Embryonic facial prominence (tissue), 1 donor: Measurements from ENCODE around the gene FAM170A.

Source experiments
- DNase-seq: peaks from one replicate; pipeline ENCODE4 v3.0.0-alpha.2; 2016; ENCODE audit errors: extremely low spot score

FAM170A gene

GRCh38 chr5:119629339-119629738, at the start of gene FAM170A:
Gene FAM170A, plus strand, starts transcription at chr5:119629558. Its CDS starts 211 bp downstream, at chr5:119629769.
- DNase-seq: no peak

- DNase-seq: no peak
These were observed 46.4 kb upstream of the FAM170A start for GRCh38 chr5:119582987-119583386.

- DNase-seq: no peak
These were observed 45.7 kb upstream of the FAM170A start for GRCh38 chr5:119583684-119584083.

GRCh38 chr5:119596046-119596445, 33.3 kb upstream of the FAM170A start:
- DNase-seq: no peak

DNA sequence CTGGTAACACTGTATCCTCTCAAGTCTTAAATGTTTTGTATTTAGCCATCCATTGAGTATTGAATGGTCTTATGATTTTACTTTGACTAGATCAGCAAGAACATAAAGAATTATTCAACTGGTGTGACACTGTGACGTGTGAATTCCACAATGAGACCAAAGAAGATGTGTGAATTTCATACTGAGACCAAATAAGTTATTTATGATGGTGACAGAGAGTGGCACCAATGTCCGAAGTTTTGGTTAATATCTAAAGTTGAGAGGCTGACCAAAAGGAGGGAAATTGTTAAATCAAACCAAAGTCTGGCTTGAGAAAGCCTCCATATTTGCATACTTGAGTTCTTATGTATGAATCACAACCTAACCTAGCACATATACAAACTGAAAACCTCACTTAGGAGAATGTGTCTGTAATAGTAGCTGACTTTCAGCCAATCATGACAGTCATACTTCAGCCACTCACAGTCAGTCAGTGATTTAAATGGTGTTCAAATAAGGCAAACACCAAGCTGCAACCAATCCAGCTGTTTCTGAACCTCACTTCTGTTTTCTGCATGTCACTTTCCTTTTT, 31.5 kb upstream of the FAM170A start:
- DNase-seq: no peak

DNA sequence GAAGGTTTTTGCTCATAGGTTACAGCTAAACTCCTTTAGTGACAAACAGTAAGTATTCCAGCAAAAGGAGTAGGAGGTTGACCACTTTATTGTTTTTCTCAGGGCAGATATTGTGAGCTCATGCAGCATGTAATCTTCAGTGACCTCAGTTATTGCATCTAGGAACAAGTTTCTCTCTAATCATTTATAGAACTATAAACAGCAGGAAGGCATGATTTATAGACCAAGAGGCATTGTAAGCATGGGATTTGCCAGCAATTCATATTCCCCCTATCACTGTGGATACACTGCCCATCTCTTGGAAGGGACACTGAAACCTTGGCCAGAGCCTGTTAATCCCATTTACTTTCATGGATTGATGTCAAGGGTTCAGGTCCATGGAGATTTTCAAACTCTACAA, 15.4 kb upstream of the FAM170A start:
- DNase-seq: no peak

GRCh38 chr5:119614838-119615237, 14.5 kb upstream of the FAM170A start:
- no peak for DNase-seq

- no peak for DNase-seq
These were observed 3.3 kb upstream of the FAM170A start for GRCh38 chr5:119626086-119626485.

- DNase-seq: no peak
These were observed 1.5 kb downstream of the FAM170A start for GRCh38 chr5:119630752-119631440.

- no peak for DNase-seq
These were observed 2.3 kb downstream of the FAM170A start for GRCh38 chr5:119631660-119632059.

- no peak for DNase-seq
These were observed 22.1 kb downstream of the FAM170A start for GRCh38 chr5:119651486-119651885.

DNA sequence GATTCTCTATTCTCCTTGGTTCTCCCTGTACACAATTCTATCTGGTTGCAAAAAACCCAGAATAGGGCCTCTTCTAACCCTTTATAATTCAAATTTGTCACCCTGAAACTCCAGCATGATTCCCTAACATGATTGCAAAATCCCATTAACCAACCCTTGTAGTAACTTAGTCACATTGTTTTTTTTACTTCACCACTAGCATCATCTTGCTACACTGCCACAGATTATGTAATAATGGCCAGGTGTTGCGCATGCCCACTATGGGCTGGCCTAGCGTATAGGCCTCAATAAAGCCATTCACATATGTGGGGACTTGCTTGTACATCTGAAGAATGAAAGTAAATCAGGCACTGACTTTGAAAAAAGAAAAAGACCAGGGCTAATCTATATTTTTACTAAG, 25.7 kb downstream of the FAM170A start:
- DNase-seq: no peak

DNA sequence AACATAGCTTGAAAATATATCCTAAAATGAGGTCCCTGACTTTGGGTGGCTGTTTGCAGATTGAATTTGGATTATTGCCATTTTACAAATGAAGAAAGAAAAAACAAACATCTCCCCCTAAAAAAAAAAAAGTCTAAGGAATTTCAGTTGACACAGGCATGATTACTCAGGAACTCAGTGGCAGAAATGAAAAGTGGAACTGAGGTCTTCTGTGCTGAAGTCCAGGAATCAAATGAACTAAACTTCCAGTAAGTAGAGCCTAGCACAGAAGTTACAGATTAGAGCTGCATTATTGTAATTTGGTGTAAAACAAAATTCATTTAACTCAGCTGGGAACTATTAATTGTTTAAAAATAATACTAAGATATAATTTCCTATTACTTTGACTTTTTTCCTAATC, 26.7 kb downstream of the FAM170A start:
- no peak for DNase-seq

DNA sequence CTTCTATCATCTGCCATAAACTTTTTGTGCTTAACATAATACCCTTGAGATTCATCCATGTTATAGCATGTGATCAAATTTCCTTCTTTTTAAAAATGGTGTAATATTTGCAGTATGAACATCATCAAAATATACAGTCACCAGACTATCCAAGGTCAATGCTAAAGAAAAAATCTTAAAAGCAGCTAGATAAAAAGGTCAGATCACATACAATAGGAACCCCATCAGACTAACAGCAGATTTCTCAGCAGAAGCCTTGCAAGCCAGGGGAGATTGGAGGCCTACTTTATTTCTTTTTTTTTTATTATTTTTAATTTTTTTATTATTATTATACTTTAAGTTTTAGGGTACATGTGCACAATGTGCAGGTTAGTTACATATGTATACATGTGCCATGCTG, 37.2 kb downstream of the FAM170A start:
- no peak for DNase-seq

DNA sequence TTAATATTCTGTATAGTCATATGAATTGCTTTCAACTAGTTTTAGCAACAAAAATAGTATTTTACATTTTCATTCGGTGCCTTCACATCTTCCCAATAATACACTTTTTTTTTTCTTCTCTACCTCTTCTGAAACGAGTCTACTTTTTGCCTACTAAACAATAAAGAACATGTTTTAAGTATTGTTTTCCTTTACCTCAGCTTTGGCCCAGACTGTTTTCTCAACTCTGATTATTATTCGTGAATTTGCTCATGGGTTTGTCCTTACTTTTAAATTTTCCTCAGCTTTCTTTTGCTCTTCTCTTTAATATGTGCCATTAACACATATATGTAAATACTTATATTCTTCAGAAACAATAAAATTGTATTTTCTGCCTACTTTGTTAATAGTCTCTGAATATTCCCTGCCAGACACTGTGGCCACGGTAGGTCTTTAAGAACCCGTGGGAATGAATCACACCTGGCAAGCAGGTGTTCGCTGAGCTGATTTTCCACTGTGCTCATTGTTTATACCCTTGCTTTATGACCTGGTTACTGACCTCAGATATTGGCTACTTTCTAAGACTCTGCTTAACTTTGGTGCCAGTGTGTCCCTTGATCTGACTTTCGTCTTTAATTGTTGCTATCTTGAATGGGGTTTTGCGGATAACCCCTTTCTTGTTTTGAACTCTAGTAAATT, 49.1 kb downstream of the FAM170A start:
- DNase-seq: no peak

DNA sequence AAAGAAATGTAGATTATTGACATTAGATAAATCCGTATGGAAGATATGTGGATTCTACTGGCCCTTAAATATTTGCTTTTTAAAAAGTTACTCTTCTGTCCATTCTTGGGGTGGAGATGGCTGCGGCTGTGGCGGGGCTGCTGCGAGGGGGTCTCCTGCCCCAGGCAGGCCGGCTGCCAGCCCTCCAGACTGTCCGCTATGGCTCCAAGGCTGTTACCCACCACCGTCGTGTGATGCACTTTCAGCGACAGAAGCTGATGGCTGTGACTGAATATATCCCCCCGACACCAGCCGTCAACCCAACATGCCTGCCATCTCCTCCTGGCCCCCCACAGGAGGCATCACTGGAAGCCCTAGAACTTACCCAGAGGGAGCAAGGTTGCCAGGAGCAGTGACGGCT, 50.7 kb downstream of the FAM170A start:
- no peak for DNase-seq

DNA sequence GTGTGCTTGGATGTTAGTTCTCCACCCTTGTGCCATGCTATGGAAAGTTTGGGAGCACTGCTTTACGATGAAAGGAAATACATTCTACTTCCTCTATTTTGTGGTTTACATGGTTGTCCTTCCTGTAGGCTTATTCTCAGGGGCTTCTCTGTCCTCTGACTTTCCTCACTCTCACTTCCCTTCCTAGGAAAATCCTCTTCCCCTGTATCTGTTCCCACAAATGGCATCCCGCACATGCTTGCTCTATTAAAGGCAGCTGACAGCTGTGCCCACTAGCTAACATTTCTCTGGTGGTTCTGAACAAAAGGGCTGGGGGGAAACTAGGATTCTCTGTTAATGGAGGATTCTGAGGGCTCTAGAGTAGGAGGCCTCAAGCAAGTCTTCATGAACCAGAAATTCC, 52.4 kb downstream of the FAM170A start:
- no peak for DNase-seq

- DNase-seq: no peak
These were observed 53.0 kb downstream of the FAM170A start for GRCh38 chr5:119682372-119682771.
